Skeletal muscle satellite cell (primary cell): ENCODE results near the gene STT3B.

Experiments used
- H3K27me3 ChIP-seq: 2 replicates; pipeline ENCODE4 v1.7.0; 2013; ENCODE audit warnings: low read length; ENCODE audit not compliant: control insufficient read depth, insufficient read depth
- H3K36me3 ChIP-seq: 2 replicates; pipeline ENCODE4 v1.7.0; 2013; ENCODE audit warnings: mild to moderate bottlenecking, control low read depth, low read length; ENCODE audit not compliant: insufficient read depth
- H3K4me1 ChIP-seq: 2 replicates; pipeline ENCODE4 v1.7.0; 2013; ENCODE audit warnings: low read length; ENCODE audit not compliant: control insufficient read depth, insufficient read depth
- H3K4me2 ChIP-seq: 2 replicates; pipeline ENCODE4 v1.7.0; 2013; ENCODE audit warnings: mild to moderate bottlenecking, low read length
- H3K4me3 ChIP-seq: 2 replicates; pipeline ENCODE4 v1.7.0; 2013; ENCODE audit warnings: low read length
- H3K9ac ChIP-seq: 2 replicates; pipeline ENCODE4 v1.7.0; 2013; ENCODE audit warnings: mild to moderate bottlenecking, low read depth, low read length, moderate library complexity
- H3K9me3 ChIP-seq: replicated peaks from 2 replicates; pipeline ENCODE4 v1.7.0; 2013; ENCODE audit warnings: mild to moderate bottlenecking, control low read depth, low read length

STT3B gene

GRCh38 chr3:31680072-31680870, 147.5 kb downstream of the STT3B start:
- no peak overlapping the region for H3K4me2 ChIP-seq
- peaks cover 9% of the 10 kb centered on the region for H3K36me3 ChIP-seq
- no peaks in the 10 kb centered on the region for H3K9me3 ChIP-seq
- no peak overlapping the region for H3K9ac ChIP-seq
- no peak overlapping the region for H3K4me3 ChIP-seq
- no peaks in the 10 kb centered on the region for H3K4me1 ChIP-seq
- no peaks in the 10 kb centered on the region for H3K27me3 ChIP-seq
